ENCODE data around the gene BRPF3. TPM values are rescaled to one million over a fixed set of nuclear protein-coding genes. Genes with fewer than 3 reads are reported as not detected.

The BRPF3 gene
- total RNA-seq, 1 experiment from 2014 or later = 30.4 TPM

GRCh38 chr6:36200998-36201596, 4.6 kb downstream of the BRPF3 start (continued):
- TF ChIP-seq, protein P1, sequence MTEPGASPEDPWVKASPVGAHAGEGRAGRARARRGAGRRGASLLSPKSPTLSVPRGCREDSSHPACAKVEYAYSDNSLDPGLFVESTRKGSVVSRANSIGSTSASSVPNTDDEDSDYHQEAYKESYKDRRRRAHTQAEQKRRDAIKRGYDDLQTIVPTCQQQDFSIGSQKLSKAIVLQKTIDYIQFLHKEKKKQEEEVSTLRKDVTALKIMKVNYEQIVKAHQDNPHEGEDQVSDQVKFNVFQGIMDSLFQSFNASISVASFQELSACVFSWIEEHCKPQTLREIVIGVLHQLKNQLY (CRISPR knock-in tag; IDR thresholded peaks at IDR 0.05) = no peak
- TF ChIP-seq NR3C1 (CRISPR knock-in tag; conservative IDR thresholded peaks at IDR 0.05; ENCODE audit: low read depth) = no peak

GRCh38 chr6:36201612-36202011, 5.1 kb downstream of the BRPF3 start:
- no peak for DNase-seq (ENCODE audit: low spot score)
- CTCF ChIA-PET = no interaction called here
- Mint-ChIP-seq H3K36me3 (peaks cover 51% of the 10 kb centered on the region), H3K27ac (peak overlapping the region; percentile 68; the same call in 1 of the 2 replicates), H3K9me3 (no peaks in the 10 kb centered on the region), H3K27me3 (ENCODE audit: low read depth) (no peaks in the 10 kb centered on the region), H3K4me3 (no peak overlapping the region), H3K4me1 (peaks cover 12% of the 10 kb centered on the region)
- ATAC-seq = no peak
- TF ChIP-seq ZMAT4 (CRISPR knock-in tag; IDR thresholded peaks at IDR 0.05) (no peak), ZBTB21 (CRISPR knock-in tag; IDR thresholded peaks at IDR 0.05; ENCODE audit: borderline replicate concordance) (no peak), ESRRA (CRISPR knock-in tag; IDR thresholded peaks at IDR 0.05; ENCODE audit: borderline replicate concordance) (no peak), ZNF219 (CRISPR knock-in tag; IDR thresholded peaks at IDR 0.05; ENCODE audit: borderline replicate concordance) (no peak), FOXK1 (CRISPR knock-in tag; IDR thresholded peaks at IDR 0.05) (no peak), ZNF416 (CRISPR knock-in tag; IDR thresholded peaks at IDR 0.05) (no peak), GABPB1 (CRISPR knock-in tag; IDR thresholded peaks at IDR 0.05) (no peak), NR3C1 (CRISPR knock-in tag; conservative IDR thresholded peaks at IDR 0.05; ENCODE audit: low read depth) (no peak), MYBL2 (CRISPR knock-in tag; IDR thresholded peaks at IDR 0.05) (no peak)
- TF ChIP-seq, protein P2, sequence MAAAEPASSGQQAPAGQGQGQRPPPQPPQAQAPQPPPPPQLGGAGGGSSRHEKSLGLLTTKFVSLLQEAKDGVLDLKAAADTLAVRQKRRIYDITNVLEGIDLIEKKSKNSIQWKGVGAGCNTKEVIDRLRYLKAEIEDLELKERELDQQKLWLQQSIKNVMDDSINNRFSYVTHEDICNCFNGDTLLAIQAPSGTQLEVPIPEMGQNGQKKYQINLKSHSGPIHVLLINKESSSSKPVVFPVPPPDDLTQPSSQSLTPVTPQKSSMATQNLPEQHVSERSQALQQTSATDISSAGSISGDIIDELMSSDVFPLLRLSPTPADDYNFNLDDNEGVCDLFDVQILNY (CRISPR knock-in tag; IDR thresholded peaks at IDR 0.05) = no peak
- POLR2A ChIA-PET = interaction anchor here (0.6 to 0.7 kb wide), 2 partner anchors 27 to 284 kb away, joined by 4 to 8 read pairs; no protein-coding TSS in a partner anchor

DNA sequence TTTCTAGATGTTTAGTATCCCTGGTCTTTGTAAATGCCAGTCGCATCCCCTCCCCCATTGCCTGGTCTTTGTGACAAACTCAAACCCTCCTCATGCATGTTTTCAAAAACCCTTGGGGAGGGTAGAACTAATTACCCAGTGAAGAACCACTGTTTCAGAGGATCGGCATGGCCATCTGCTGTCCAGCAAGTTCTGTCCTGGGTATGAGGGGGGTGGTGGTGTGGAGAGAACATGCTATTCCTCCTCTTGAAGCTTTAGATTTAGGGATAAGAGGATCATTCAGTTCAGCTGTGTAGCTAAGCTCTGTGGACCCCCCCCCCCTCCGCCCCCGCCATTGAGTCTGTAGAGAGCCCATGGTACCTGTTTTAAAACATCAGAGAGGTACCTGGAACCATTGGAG, 5.6 kb downstream of the BRPF3 start:
- H3K4me1 Mint-ChIP-seq = peaks cover 12% of the 10 kb centered on the region
- H3K27me3 Mint-ChIP-seq (ENCODE audit: low read depth) = no peaks in the 10 kb centered on the region
- ATAC-seq (no peak), DNase-seq (ENCODE audit: low spot score) (no peak)
- ChIA-PET CTCF (interaction anchor here (2.1 kb wide), 1 partner anchor 62 kb away, joined by 7 read pairs; no protein-coding TSS in a partner anchor), POLR2A (interaction anchor here (0.6 to 0.7 kb wide), 2 partner anchors 28 to 285 kb away, joined by 4 to 8 read pairs; no protein-coding TSS in a partner anchor)
- H3K9me3 Mint-ChIP-seq = no peaks in the 10 kb centered on the region
- no peak overlapping the region for H3K27ac Mint-ChIP-seq
- no peak overlapping the region for H3K4me3 Mint-ChIP-seq
- peaks cover 56% of the 10 kb centered on the region for H3K36me3 Mint-ChIP-seq
- TF ChIP-seq IRF1 (CRISPR knock-in tag; IDR thresholded peaks at IDR 0.05) (no peak), FOXP1 (CRISPR knock-in tag; IDR thresholded peaks at IDR 0.05; ENCODE audit: borderline replicate concordance) (no peak), PRRX2 (CRISPR knock-in tag; IDR thresholded peaks at IDR 0.05) (no peak), ZNF121 (CRISPR knock-in tag; IDR thresholded peaks at IDR 0.05) (no peak), NR1H2 (CRISPR knock-in tag; IDR thresholded peaks at IDR 0.05) (no peak), TEAD1 (CRISPR knock-in tag; IDR thresholded peaks at IDR 0.05) (no peak), ATF1 (CRISPR knock-in tag; IDR thresholded peaks at IDR 0.05) (no peak), ZNF219 (CRISPR knock-in tag; IDR thresholded peaks at IDR 0.05; ENCODE audit: borderline replicate concordance) (no peak), NFATC4 (CRISPR knock-in tag; IDR thresholded peaks at IDR 0.05) (no peak), NFYB (CRISPR knock-in tag; conservative IDR thresholded peaks at IDR 0.05; ENCODE audit: low read depth) (no peak), ZBTB21 (CRISPR knock-in tag; IDR thresholded peaks at IDR 0.05; ENCODE audit: borderline replicate concordance) (no peak), GTF2I (CRISPR knock-in tag; conservative IDR thresholded peaks at IDR 0.05) (no peak), ZNF425 (CRISPR knock-in tag; conservative IDR thresholded peaks at IDR 0.05) (no peak)

All from WTC11 (cell line).